Gastroesophageal sphincter (tissue), 4 donors: ENCODE results near the gene CFAP47. TPM values are rescaled to one million over a fixed set of nuclear protein-coding genes. Genes with fewer than 3 reads are reported as not detected.
"Not testable (repeated sequence)": the region's sequence is repeated elsewhere in the genome, so short reads cannot be mapped to it uniquely, and the experiment has no call there.

Experiments used
- ATAC-seq: fragments of 150-250 bp; one replicate; pipeline ENCODE4 v1.9.1; 2016; ENCODE audit warnings: mild to moderate bottlenecking, moderate library complexity
- H3K27ac ChIP-seq, 4 donors: fragments of 200-600 bp; sonication (generic) in 3 of 4; 1 replicate in 3 of 4; 2 replicates in 1 of 4; pipeline ENCODE4 v1.5.1; 2016 to 2019
- H3K27me3 ChIP-seq: fragments of 200-600 bp; sonication (generic); one replicate; pipeline ENCODE4 v1.5.1; 2019
- H3K36me3 ChIP-seq, 2 donors: fragments of 200-600 bp; sonication (generic); one replicate each; pipeline ENCODE4 v1.5.1; 2019; ENCODE audit warnings: control low read depth in 1 of 2
- H3K4me1 ChIP-seq, 3 donors: fragments of 200-600 bp; sonication (generic); 1 replicate in 2 of 3; 2 replicates in 1 of 3; pipeline ENCODE4 v1.5.1; 2016 to 2019; ENCODE audit warnings: control low read depth in 2 of 3
- H3K4me3 ChIP-seq, 2 donors: fragments of 200-600 bp; sonication (generic); one replicate each; pipeline ENCODE4 v1.5.1; 2019; ENCODE audit warnings: mild to moderate bottlenecking in 1 of 2, moderate library complexity in 1 of 2
- H3K9me3 ChIP-seq, 3 donors: fragments of 200-600 bp; sonication (generic); one replicate each; pipeline ENCODE4 v1.5.1; 2017 to 2019; ENCODE audit warnings: control low read depth in 2 of 3
- EP300 ChIP-seq: sonication (generic); formaldehyde crosslinking; IDR thresholded peaks from one replicate; pipeline ENCODE4 v1.6.1; 2017; ENCODE audit warnings: antibody characterized with exemption, mild to moderate bottlenecking
- POLR2A ChIP-seq, 2 donors: fragments of 450-650 bp; IDR thresholded peaks; one replicate each; pipeline ENCODE4 v1.6.1; 2017; ENCODE audit warnings: antibody characterized with exemption in 2 of 2, mild to moderate bottlenecking in 2 of 2, moderate library complexity in 1 of 2
- POLR2AphosphoS5 ChIP-seq: sonication (generic); formaldehyde crosslinking; IDR thresholded peaks from one replicate; pipeline ENCODE4 v1.6.1; 2017; ENCODE audit warnings: antibody characterized with exemption
- WGBS, 2 donors: methylation state at CpG; one replicate each; pipeline ENCODE4 v1.1.5; 2018; ENCODE audit warnings: low coverage in 1 of 2; 5-methylcytosine and 5-hydroxymethylcytosine counted together
- total RNA-seq, 4 donors: library from RNA; depleted of rRNA; stranded (reverse); fragments of >200 nt; gene quantifications; one replicate each; pipeline ENCODE4 v1.1.0, GENCODE V29; 2016
- TF ChIP-seq, protein P1 (sequence below), 4 experiments: fragments of 200-600 bp in 2 of 4; fragments of 450-650 bp in 2 of 4; sonication (generic) in 1 of 4; IDR thresholded peaks; one replicate each; pipeline ENCODE4 v1.5.1; 2017 to 2019; ENCODE audit warnings: antibody characterized with exemption in 4 of 4, mild to moderate bottlenecking in 2 of 4, moderate library complexity in 2 of 4

The CFAP47 gene
- total RNA-seq, 4 donors from 2014 or later: 0.04 TPM; not detected in 3

DNA sequence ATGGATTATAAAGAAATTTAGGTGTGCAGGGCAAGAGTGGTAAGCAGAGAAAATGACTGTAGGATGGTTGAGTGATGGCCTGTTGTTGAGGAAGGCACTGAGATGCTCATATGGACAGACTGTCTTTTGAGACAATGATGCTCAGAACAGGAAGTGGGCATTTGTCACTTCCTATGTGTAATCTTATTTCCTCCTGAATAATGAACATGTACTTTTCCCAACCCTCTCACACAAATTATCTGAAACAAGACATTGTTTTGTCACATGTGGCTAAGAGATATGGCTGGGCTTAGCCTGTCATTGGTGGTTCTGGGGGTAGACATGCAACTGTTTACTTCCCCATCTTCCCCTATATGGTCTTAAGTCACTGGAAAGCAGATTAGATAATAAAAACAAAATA, 240.5 kb downstream of the CFAP47 start:
- no peaks in the 10 kb centered on the region for H3K4me1 ChIP-seq
- no peak overlapping the region for H3K4me3 ChIP-seq
- ATAC-seq: no peak
- no peaks in the 10 kb centered on the region for H3K27me3 ChIP-seq
- no peak for TF ChIP-seq EP300
- TF ChIP-seq POLR2AphosphoS5: no peak
- TF ChIP-seq POLR2A (IDR thresholded peaks at IDR 0.05): no peak
- TF ChIP-seq, protein P1, sequence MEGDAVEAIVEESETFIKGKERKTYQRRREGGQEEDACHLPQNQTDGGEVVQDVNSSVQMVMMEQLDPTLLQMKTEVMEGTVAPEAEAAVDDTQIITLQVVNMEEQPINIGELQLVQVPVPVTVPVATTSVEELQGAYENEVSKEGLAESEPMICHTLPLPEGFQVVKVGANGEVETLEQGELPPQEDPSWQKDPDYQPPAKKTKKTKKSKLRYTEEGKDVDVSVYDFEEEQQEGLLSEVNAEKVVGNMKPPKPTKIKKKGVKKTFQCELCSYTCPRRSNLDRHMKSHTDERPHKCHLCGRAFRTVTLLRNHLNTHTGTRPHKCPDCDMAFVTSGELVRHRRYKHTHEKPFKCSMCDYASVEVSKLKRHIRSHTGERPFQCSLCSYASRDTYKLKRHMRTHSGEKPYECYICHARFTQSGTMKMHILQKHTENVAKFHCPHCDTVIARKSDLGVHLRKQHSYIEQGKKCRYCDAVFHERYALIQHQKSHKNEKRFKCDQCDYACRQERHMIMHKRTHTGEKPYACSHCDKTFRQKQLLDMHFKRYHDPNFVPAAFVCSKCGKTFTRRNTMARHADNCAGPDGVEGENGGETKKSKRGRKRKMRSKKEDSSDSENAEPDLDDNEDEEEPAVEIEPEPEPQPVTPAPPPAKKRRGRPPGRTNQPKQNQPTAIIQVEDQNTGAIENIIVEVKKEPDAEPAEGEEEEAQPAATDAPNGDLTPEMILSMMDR (IDR thresholded peaks at IDR 0.05): no peak
- H3K27ac ChIP-seq: no peak overlapping the region
- no peaks in the 10 kb centered on the region for H3K36me3 ChIP-seq
- H3K9me3 ChIP-seq: no peaks in the 10 kb centered on the region

DNA sequence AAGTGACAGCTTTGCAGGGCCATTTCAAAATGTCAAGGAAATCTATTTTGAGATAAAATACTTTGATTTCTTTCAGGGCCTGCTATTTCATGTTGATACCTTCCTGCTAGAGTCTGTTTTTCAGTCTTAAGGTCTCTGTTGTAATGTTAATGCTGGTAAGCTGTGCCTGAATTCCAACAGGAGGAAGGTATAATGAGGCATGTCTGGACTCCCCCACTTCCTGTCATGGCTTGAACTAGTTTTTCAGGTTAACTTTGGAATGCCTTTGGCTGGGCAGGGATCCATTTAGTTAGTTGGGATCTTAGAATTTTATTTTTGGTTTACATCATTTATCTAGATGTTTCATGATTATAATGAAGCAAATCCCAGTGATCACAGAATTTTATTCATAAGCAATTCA, 279.0 kb downstream of the CFAP47 start:
- Histone ChIP-seq H3K36me3 (no peaks in the 10 kb centered on the region), H3K4me3 (no peak overlapping the region), H3K27ac (no peak overlapping the region), H3K9me3 (no peaks in the 10 kb centered on the region), H3K4me1 (no peaks in the 10 kb centered on the region), H3K27me3 (no peaks in the 10 kb centered on the region)
- TF ChIP-seq, protein P1 (IDR thresholded peaks at IDR 0.05): no peak
- no peak for TF ChIP-seq EP300
- no peak for ATAC-seq

DNA sequence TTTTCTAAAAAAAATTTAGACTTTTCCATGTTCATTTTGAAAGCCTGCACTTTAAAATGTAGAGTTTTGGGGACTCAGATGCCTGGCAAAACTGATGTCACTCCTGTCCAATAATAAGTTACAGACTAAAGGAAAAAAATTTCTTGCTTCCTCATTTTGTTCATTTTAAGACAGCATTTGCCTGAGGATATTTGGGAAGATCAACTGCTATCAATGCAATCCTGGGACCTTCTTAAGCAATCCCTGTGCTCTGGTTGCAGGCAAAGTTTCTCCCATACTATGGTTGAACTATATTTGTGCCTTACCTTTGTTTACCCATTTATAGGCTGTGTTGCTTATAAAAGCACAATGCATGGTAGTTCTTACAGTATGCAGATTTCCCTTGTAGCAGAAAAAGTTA, 280.4 kb downstream of the CFAP47 start:
- H3K4me3 ChIP-seq: no peak overlapping the region
- no peak for ATAC-seq
- H3K9me3 ChIP-seq: no peaks in the 10 kb centered on the region
- H3K4me1 ChIP-seq: no peaks in the 10 kb centered on the region
- TF ChIP-seq EP300 (no peak), POLR2A (IDR thresholded peaks at IDR 0.05) (no peak), POLR2AphosphoS5 (no peak)
- TF ChIP-seq, protein P1 (IDR thresholded peaks at IDR 0.05): no peak
- no peaks in the 10 kb centered on the region for H3K27me3 ChIP-seq
- H3K36me3 ChIP-seq: no peaks in the 10 kb centered on the region
- no peak overlapping the region for H3K27ac ChIP-seq

DNA sequence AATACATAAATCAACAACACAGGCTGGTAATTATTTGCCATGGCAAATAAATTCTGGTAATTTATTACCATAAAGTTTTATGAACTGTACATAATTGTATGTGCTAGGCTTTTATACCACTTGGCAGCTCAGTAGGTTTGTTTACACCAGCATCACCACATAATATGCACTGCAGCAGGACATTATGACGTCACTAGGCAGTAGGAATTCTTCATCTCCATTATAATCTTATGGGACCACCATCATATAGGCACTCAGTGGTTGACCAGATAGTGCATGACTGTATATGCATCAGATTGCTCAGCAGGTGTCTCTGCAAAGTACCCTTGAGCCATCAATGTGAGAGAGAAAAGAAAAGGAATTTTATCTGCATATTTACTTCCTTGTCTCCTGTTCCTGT, 295.4 kb downstream of the CFAP47 start:
- TF ChIP-seq, protein P1 (IDR thresholded peaks at IDR 0.05): no peak
- TF ChIP-seq EP300 (no peak), POLR2A (IDR thresholded peaks at IDR 0.05) (no peak), POLR2AphosphoS5 (no peak)
- Histone ChIP-seq H3K4me3 (no peak overlapping the region), H3K4me1 (no peaks in the 10 kb centered on the region), H3K27ac (no peak overlapping the region), H3K27me3 (no peaks in the 10 kb centered on the region), H3K9me3 (no peaks in the 10 kb centered on the region), H3K36me3 (no peaks in the 10 kb centered on the region)
- WGBS, 2 donors: 57% methylated on average over 1 of the region's 1 CpG; no CpG with 5 or more reads in 1 of the 2 donors
- no peak for ATAC-seq

DNA sequence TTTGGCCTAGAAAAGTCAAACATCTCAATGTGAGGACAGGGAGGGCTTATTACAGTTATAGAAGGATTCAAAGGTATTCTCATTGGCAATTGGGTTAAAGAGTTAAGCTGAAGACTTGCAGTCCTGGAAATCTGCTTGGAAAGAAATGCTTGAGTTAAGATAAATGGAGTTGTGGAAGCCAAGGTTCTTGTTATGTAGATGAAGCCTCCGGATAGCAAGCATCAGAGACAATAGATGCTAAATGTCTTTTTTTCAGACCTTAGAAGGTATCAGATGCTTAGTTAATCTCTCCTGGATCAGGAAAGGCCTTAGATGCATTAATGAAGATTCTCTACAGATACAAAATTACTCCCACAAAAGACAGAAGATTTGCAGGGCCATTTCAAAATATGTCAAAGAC, 299.3 kb downstream of the CFAP47 start:
- WGBS, 2 donors: 38 to 44% methylated on average over 1 of the region's 1 CpG
- Histone ChIP-seq H3K27ac (no peak overlapping the region), H3K4me3 (no peak overlapping the region), H3K4me1 (no peaks in the 10 kb centered on the region), H3K9me3 (no peaks in the 10 kb centered on the region), H3K27me3 (no peaks in the 10 kb centered on the region), H3K36me3 (no peaks in the 10 kb centered on the region)
- TF ChIP-seq EP300: no peak
- TF ChIP-seq, protein P1 (IDR thresholded peaks at IDR 0.05): no peak
- no peak for TF ChIP-seq POLR2A (IDR thresholded peaks at IDR 0.05)
- ATAC-seq: no peak

DNA sequence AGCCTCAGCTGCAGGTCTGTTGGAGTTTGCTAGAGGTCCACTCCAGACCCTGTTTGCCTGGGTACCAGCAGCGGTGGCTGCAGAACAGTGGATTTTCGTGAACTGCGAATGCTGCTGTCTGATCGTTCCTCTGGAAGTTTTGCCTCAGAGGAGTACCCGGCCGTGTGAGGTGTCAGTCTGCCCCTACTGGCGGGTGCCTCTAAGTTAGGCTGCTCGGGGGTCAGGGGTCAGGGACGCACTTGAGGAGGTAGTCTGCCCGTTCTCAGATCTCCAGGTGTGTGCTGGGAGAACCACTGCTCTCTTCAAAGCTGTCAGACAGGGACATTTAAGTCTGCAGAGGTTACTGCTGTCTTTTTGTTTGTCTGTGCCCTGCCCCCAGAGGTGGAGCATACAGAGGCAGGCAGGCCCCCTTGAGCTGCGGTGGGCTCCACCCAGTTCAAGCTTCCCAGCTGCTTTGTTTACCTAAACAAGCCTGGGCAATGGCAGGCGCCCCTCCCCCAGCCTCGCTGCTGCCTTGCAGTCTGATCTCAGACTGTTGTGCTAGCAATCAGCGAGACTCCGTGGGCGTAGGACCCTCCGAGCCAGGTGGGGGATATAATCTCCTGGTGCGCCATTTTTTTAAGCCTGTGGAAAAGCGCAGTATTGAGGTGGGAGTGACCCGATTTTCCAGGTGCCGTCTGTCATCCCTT, 315.4 kb downstream of the CFAP47 start:
- ATAC-seq, H3K4me3 ChIP-seq, H3K36me3 ChIP-seq, H3K27me3 ChIP-seq, H3K9me3 ChIP-seq, H3K4me1 ChIP-seq, H3K27ac ChIP-seq: not testable (repeated sequence)
- WGBS, 2 donors: 86 to 92% methylated on average over 4 to 5 of the region's 21 CpGs
